Measurements from ENCODE around the gene SLC35F1.

Gene SLC35F1

DNA sequence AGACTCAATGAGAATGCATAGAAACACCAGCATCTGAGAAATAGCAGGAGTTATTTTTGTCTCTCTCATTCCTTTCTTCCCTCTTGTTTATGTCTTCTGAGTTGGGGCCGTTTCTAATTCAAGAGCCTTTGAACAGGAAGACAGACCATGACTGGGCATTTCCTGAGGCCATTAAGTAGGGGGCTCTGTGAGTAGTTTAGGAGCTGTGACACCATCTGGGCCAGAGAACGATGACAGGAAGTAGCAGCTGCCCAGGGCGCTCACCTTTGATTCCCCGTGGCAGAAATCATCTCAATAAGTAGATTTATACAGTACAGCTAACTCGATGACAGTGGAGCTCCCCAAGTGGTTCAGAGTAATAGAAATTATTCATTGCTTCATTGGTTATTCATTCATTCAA, 342.6 kb downstream of the SLC35F1 start:
- Histone ChIP-seq H3K4me3 (ENCODE audit: extremely low read depth, insufficient read depth, low read length, poor library complexity, severe bottlenecking) (no peak overlapping the region), H3K36me3 (ENCODE audit: control insufficient read depth, insufficient read depth, low read length) (no peaks in the 10 kb centered on the region), H3K27ac (ENCODE audit: low read depth, low read length, severe bottlenecking) (peak overlapping the region; percentile 48), H3K9me3 (ENCODE audit: control insufficient read depth, low read length) (peaks cover 8% of the 10 kb centered on the region), H3K4me1 (ENCODE audit: control insufficient read depth, insufficient read depth, low read length, poor library complexity, severe bottlenecking) (peaks cover 9% of the 10 kb centered on the region)
- WGBS, 2 experiments (ENCODE audit: insufficient coverage in 2 of 2) = 78 to 79% methylated on average over 3 to 5 of the region's 5 CpGs

DNA sequence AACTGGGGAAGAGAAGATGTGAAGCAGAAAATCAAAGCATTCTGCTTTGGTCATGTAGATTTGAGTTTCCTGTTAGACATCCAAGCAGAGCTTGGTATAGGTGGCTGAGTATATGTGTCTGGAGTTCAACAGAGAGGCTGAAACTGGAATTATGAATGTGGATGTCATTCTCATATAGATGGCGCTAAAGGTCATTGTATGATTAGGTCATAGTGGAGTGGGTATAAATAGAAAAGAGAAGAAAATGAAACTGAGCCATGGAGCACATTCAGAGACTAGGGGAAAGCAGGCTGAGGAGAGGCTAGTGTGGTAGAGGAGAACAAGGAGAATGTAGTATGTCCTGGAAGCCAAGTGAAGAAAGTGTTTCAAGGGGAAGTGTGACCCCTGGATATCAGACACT, 345.4 kb downstream of the SLC35F1 start:
- no peaks in the 10 kb centered on the region for H3K36me3 ChIP-seq (ENCODE audit: control insufficient read depth, insufficient read depth, low read length)
- peaks cover 8% of the 10 kb centered on the region for H3K9me3 ChIP-seq (ENCODE audit: control insufficient read depth, low read length)
- WGBS, 2 experiments (ENCODE audit: insufficient coverage in 2 of 2) = 93 to 100% methylated on average over 1 of the region's 1 CpG
- no peak overlapping the region for H3K4me3 ChIP-seq (ENCODE audit: extremely low read depth, insufficient read depth, low read length, poor library complexity, severe bottlenecking)
- H3K27ac ChIP-seq (ENCODE audit: low read depth, low read length, severe bottlenecking) = no peak overlapping the region
- peaks cover 9% of the 10 kb centered on the region for H3K4me1 ChIP-seq (ENCODE audit: control insufficient read depth, insufficient read depth, low read length, poor library complexity, severe bottlenecking)

DNA sequence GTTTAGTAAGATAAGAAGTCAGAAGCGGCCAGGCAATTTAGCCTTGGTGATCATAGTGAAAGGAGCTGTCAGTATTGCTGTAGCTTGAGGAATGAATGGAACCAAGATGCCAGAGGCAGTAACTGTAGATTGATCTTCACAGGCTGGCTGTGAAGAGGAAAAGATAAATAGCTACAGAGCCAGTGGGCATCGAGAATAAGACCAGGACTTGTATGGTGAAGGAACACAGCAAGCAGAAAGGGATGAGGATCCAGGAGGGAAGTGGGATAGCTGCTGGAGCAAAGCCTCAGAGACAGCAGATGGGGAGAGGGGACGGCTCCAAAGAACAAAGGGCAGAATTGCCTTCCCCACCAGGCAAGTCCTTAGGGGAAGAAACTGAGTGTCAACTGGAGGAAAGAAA, 346.7 kb downstream of the SLC35F1 start:
- Histone ChIP-seq H3K27ac (ENCODE audit: low read depth, low read length, severe bottlenecking) (no peak overlapping the region), H3K9me3 (ENCODE audit: control insufficient read depth, low read length) (no peaks in the 10 kb centered on the region), H3K36me3 (ENCODE audit: control insufficient read depth, insufficient read depth, low read length) (no peaks in the 10 kb centered on the region), H3K4me1 (ENCODE audit: control insufficient read depth, insufficient read depth, low read length, poor library complexity, severe bottlenecking) (peaks cover 8% of the 10 kb centered on the region), H3K4me3 (ENCODE audit: extremely low read depth, insufficient read depth, low read length, poor library complexity, severe bottlenecking) (no peak overlapping the region)
- WGBS, 2 experiments (ENCODE audit: insufficient coverage in 2 of 2) = 89 to 94% methylated on average over 2 of the region's 3 CpGs

DNA sequence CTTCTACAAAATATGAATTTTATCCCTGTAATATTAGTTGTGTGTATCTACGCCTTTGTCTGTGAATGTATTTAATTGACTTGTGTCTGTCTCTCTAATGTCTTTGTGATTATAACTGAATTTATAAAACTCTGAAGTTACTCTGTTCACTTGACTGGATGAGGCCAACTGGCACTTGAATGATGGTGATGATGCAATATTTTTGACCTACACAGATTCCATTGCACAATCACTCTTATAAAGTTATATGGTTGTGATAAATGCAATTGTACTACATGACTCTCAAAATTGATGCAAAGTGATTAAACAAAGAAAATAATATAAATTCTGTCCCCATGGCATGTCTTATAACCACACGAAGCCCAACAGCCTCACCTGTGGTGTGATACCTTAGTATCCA, 353.8 kb downstream of the SLC35F1 start:
- Histone ChIP-seq H3K4me3 (ENCODE audit: extremely low read depth, insufficient read depth, low read length, poor library complexity, severe bottlenecking) (no peak overlapping the region), H3K9me3 (ENCODE audit: control insufficient read depth, low read length) (no peaks in the 10 kb centered on the region), H3K27ac (ENCODE audit: low read depth, low read length, severe bottlenecking) (no peak overlapping the region), H3K4me1 (ENCODE audit: control insufficient read depth, insufficient read depth, low read length, poor library complexity, severe bottlenecking) (no peaks in the 10 kb centered on the region), H3K36me3 (ENCODE audit: control insufficient read depth, insufficient read depth, low read length) (no peaks in the 10 kb centered on the region)
- 80% methylated on average over 1 of the region's 2 CpGs; no CpG with 5 or more reads in 1 of the 2 experiments for WGBS, 2 experiments (ENCODE audit: insufficient coverage in 2 of 2)

DNA sequence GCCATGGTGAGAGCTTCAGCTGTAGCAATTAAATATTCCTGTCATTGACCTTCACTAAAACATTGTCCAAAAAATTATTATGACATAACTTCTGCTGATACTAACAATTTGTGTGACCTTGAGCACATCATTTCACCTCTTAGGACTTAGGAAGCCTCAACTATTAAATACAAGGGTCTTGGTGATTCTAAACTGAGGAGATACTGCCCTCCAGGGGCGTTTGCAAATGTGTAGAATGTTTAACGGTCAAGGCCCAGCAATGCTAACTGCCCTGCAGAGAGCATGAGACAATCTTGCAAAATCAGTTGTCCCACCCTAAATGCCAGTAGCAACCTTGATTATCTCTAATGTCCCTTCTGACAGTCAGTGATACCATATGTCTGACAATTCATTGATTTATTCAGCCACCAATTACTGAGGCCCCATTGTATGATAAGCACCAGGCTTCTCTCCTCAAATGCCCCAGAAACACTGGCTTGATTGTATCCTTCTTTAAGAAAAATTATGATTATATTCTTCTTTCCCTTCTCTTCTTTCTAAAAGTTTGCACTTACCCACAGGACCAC, 356.9 kb downstream of the SLC35F1 start:
- Histone ChIP-seq H3K4me3 (ENCODE audit: extremely low read depth, insufficient read depth, low read length, poor library complexity, severe bottlenecking) (no peak overlapping the region), H3K27ac (ENCODE audit: low read depth, low read length, severe bottlenecking) (no peak overlapping the region), H3K4me1 (ENCODE audit: control insufficient read depth, insufficient read depth, low read length, poor library complexity, severe bottlenecking) (no peaks in the 10 kb centered on the region), H3K36me3 (ENCODE audit: control insufficient read depth, insufficient read depth, low read length) (no peaks in the 10 kb centered on the region), H3K9me3 (ENCODE audit: control insufficient read depth, low read length) (no peaks in the 10 kb centered on the region)
- 0 to 13% methylated on average over 2 of the region's 2 CpGs for WGBS, 2 experiments (ENCODE audit: insufficient coverage in 2 of 2)

DNA sequence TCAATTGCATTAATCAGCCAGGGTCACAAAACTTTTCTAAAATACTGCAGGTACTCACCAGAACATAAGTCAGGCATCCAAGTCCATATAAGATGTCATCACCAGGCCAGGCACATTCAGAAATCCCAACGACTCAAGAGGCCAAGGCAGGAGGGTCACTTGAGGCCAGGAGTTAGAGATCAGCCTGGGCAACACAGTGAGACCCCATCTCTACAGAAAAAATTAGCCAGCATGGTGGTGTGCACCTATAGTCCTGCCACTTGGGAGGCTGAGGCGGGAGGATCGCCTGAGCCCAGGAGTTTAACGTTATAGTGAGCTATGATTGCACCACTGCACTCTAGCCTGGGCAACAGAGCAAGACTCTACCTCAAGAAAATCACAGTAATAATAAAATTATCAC, 362.6 kb downstream of the SLC35F1 start:
- H3K4me1 ChIP-seq (ENCODE audit: control insufficient read depth, insufficient read depth, low read length, poor library complexity, severe bottlenecking) = no peaks in the 10 kb centered on the region
- no peak overlapping the region for H3K4me3 ChIP-seq (ENCODE audit: extremely low read depth, insufficient read depth, low read length, poor library complexity, severe bottlenecking)
- WGBS, 2 experiments (ENCODE audit: insufficient coverage in 2 of 2) = 84 to 100% methylated on average over 1 to 4 of the region's 4 CpGs
- H3K9me3 ChIP-seq (ENCODE audit: control insufficient read depth, low read length) = no peaks in the 10 kb centered on the region
- H3K36me3 ChIP-seq (ENCODE audit: control insufficient read depth, insufficient read depth, low read length) = no peaks in the 10 kb centered on the region
- H3K27ac ChIP-seq (ENCODE audit: low read depth, low read length, severe bottlenecking) = no peak overlapping the region

DNA sequence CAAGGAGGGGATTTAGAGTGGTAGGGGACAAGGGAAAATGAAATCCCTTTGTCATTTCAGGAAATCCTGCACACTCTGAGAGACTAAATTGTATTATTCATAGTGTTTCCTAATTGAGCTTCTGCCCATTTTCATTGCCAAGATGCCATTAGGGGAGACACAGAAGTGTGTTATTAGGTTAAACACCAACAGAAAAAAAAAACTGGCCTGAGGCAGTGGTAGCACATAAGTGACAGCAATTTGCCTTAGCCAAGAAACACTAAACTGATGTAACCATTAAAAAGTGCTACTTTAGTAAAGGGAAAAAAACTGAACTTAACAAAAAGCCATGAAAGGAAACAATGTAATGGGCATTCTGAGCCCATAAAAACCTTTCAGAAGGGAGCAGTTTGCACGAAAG, 370.6 kb downstream of the SLC35F1 start:
- WGBS, 2 experiments (ENCODE audit: insufficient coverage in 2 of 2) = 88 to 90% methylated on average over 1 of the region's 1 CpG
- Histone ChIP-seq H3K4me1 (ENCODE audit: control insufficient read depth, insufficient read depth, low read length, poor library complexity, severe bottlenecking) (no peaks in the 10 kb centered on the region), H3K36me3 (ENCODE audit: control insufficient read depth, insufficient read depth, low read length) (no peaks in the 10 kb centered on the region), H3K27ac (ENCODE audit: low read depth, low read length, severe bottlenecking) (no peak overlapping the region), H3K9me3 (ENCODE audit: control insufficient read depth, low read length) (no peaks in the 10 kb centered on the region), H3K4me3 (ENCODE audit: extremely low read depth, insufficient read depth, low read length, poor library complexity, severe bottlenecking) (no peak overlapping the region)

DNA sequence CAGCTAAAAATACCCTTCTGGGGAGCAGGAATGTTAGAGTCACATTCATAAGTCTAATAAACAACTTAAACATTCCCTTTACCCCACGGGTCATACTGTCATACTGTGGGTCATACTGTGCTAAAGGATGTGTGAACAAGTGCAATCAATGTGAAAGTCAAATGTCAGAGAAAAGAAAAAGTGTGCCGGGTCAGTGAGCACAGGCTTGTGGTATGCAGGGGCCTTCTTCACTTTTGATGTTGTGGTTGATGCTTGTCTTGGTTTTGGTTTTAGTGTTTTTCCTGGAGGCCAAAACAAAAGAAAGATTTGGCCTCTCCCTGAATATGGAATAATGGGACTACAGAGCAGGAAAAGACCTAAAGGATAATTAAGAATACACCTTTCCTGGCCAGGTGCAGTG, 373.1 kb downstream of the SLC35F1 start:
- no peaks in the 10 kb centered on the region for H3K4me1 ChIP-seq (ENCODE audit: control insufficient read depth, insufficient read depth, low read length, poor library complexity, severe bottlenecking)

DNA sequence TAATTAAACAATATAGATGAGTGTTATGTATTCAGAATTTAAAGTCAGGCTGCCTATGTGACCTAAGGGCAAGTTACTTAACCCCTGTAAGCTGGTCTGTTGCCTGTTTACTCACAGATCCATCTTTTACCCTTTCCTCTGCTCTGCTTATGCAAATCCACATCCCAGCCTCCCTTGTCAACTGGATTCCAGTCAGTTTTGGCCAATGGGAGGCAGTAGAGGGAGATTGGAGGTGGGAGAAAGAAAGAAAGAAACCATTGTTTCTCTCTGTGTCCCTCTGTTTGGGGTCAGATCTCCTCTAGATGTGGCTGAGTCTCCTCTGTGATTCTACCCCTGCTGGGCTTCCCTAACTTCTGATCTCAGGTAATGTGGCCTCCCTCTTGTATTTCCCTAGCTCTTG, 374.2 kb downstream of the SLC35F1 start:
- no peak overlapping the region for H3K4me3 ChIP-seq (ENCODE audit: extremely low read depth, insufficient read depth, low read length, poor library complexity, severe bottlenecking)
- no peaks in the 10 kb centered on the region for H3K9me3 ChIP-seq (ENCODE audit: control insufficient read depth, low read length)
- no peak overlapping the region for H3K27ac ChIP-seq (ENCODE audit: low read depth, low read length, severe bottlenecking)
- no peaks in the 10 kb centered on the region for H3K36me3 ChIP-seq (ENCODE audit: control insufficient read depth, insufficient read depth, low read length)
- H3K4me1 ChIP-seq (ENCODE audit: control insufficient read depth, insufficient read depth, low read length, poor library complexity, severe bottlenecking) = no peaks in the 10 kb centered on the region

More for the DNA sequence above, 373.1 kb downstream of the SLC35F1 start:
- no peaks in the 10 kb centered on the region for H3K36me3 ChIP-seq (ENCODE audit: control insufficient read depth, insufficient read depth, low read length)
- H3K27ac ChIP-seq (ENCODE audit: low read depth, low read length, severe bottlenecking) = no peak overlapping the region
- no peaks in the 10 kb centered on the region for H3K9me3 ChIP-seq (ENCODE audit: control insufficient read depth, low read length)
- 100% methylated on average over 1 of the region's 2 CpGs for WGBS, 2 experiments (ENCODE audit: insufficient coverage in 2 of 2)
- no peak overlapping the region for H3K4me3 ChIP-seq (ENCODE audit: extremely low read depth, insufficient read depth, low read length, poor library complexity, severe bottlenecking)

DNA sequence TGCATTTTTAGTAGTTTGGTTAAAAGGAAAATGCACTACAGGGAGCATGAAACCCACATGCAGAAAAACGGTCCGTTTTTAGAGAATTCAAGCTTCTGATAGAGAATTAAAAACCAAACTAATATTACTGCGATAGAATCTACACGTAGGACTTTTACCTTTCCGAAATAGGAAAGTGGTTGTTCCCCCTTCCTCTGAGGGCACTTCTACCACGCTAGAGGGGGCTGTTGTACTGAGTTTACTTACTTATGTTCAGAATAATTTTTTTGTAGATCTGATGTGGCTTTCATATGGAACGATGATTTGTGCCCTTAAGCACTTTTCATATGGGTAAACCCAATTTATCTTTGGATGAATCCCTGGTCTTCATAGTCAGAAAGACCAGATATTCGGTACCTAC, 376.7 kb downstream of the SLC35F1 start:
- 43% methylated on average over 6 of the region's 8 CpGs; no CpG with 5 or more reads in 1 of the 2 experiments for WGBS, 2 experiments (ENCODE audit: insufficient coverage in 2 of 2)
- no peak overlapping the region for H3K27ac ChIP-seq (ENCODE audit: low read depth, low read length, severe bottlenecking)
- H3K4me1 ChIP-seq (ENCODE audit: control insufficient read depth, insufficient read depth, low read length, poor library complexity, severe bottlenecking) = no peaks in the 10 kb centered on the region
- no peak overlapping the region for H3K4me3 ChIP-seq (ENCODE audit: extremely low read depth, insufficient read depth, low read length, poor library complexity, severe bottlenecking)
- H3K9me3 ChIP-seq (ENCODE audit: control insufficient read depth, low read length) = no peaks in the 10 kb centered on the region
- no peaks in the 10 kb centered on the region for H3K36me3 ChIP-seq (ENCODE audit: control insufficient read depth, insufficient read depth, low read length)

DNA sequence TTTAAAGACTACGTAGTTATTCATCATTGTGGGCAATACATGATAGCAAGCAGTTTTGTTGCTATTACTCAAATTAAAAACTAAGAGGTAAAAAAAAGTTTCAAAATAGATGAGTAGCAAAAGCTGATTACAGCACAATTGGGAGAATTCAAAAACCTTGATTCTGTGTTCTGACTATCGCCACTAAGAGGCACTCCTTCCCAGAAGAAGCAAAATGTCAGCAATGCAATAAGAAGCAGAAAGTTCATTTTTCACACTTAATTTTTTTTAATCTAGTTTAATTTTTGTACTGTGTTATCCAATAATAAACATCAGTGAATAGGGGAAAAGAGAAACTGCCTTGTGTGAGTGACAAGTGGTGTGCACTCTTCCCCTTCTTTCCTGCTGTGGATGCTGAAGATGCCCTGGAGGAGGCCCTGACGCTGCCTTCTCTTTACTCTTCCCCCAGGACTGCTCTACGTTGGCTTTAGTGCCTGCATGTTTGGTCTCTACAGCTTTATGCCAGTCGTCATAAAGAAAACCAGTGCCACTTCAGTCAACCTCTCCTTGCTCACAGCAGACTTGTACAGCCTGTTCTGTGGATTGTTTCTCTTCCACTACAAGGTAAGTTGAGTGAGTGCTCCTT, 377.8 kb downstream of the SLC35F1 start:
- Histone ChIP-seq H3K36me3 (ENCODE audit: control insufficient read depth, insufficient read depth, low read length) (no peaks in the 10 kb centered on the region), H3K4me1 (ENCODE audit: control insufficient read depth, insufficient read depth, low read length, poor library complexity, severe bottlenecking) (no peaks in the 10 kb centered on the region), H3K4me3 (ENCODE audit: extremely low read depth, insufficient read depth, low read length, poor library complexity, severe bottlenecking) (no peak overlapping the region), H3K27ac (ENCODE audit: low read depth, low read length, severe bottlenecking) (no peak overlapping the region), H3K9me3 (ENCODE audit: control insufficient read depth, low read length) (no peaks in the 10 kb centered on the region)
- WGBS, 2 experiments (ENCODE audit: insufficient coverage in 2 of 2) = 82 to 100% methylated on average over 2 to 3 of the region's 5 CpGs
